ENCODE results near the gene GALM.

GRCh38 chr2:38683766-38684165 is 17.9 kb downstream of the GALM start:
- TF ChIP-seq CTCF (optimal IDR thresholded peaks at IDR 0.05 in 1 of 3, IDR thresholded peaks at IDR 0.05 in 1 of 3, conservative IDR thresholded peaks at IDR 0.05 in 1 of 3; ENCODE audit: extremely low read depth in 1 of 3, insufficient read depth in 2 of 3, low read length in 3 of 3), result no peak
- TF ChIP-seq EZH2 (IDR thresholded peaks at IDR 0.05; ENCODE audit: low read length), result no peak
